ENCODE measurements around the gene STK38L.

- TF ChIP-seq CTCF (IDR thresholded peaks at IDR 0.05) (no peak), RAD21 (IDR thresholded peaks at IDR 0.05; ENCODE audit: low read length) (no peak), SIN3A (IDR thresholded peaks at IDR 0.05; ENCODE audit: borderline replicate concordance, low read depth, low read length) (no peak), FOSL2 (IDR thresholded peaks at IDR 0.05; ENCODE audit: borderline replicate concordance, low read depth) (no peak), MAX (IDR thresholded peaks at IDR 0.05; ENCODE audit: low read depth) (no peak), USF2 (IDR thresholded peaks at IDR 0.05; ENCODE audit: borderline replicate concordance, low read depth, low read length) (no peak), POLR2AphosphoS5 (IDR thresholded peaks at IDR 0.05; ENCODE audit: low read depth, low read length) (no peak), EP300 (IDR thresholded peaks at IDR 0.05; ENCODE audit: borderline replicate concordance in 1 of 2, low read depth in 1 of 2, low read length in 1 of 2) (no peak), EZH2phosphoT487 (IDR thresholded peaks at IDR 0.05; ENCODE audit: borderline replicate concordance, low read depth) (no peak), REST (IDR thresholded peaks at IDR 0.05; ENCODE audit: low read depth, low read length) (no peak), TEAD4 (IDR thresholded peaks at IDR 0.05; ENCODE audit: borderline replicate concordance, insufficient read depth) (no peak), FOXJ3 (CRISPR knock-in tag; IDR thresholded peaks at IDR 0.05) (no peak)
Observed at GRCh38 chr12:27355486-27355885, 111.4 kb downstream of the STK38L start.
